Kasumi-1 (cell line): ENCODE measurements around the gene C13orf46.
"Not testable (repeated sequence)": the region's sequence is repeated elsewhere in the genome, so short reads cannot be mapped to it uniquely, and the experiment has no call there.

Source experiments
- DNase-seq, 2 experiments: peaks; one replicate each; lab custom pipeline; 2025; lab: John Stamatoyannopoulos, UW

Gene C13orf46

DNA sequence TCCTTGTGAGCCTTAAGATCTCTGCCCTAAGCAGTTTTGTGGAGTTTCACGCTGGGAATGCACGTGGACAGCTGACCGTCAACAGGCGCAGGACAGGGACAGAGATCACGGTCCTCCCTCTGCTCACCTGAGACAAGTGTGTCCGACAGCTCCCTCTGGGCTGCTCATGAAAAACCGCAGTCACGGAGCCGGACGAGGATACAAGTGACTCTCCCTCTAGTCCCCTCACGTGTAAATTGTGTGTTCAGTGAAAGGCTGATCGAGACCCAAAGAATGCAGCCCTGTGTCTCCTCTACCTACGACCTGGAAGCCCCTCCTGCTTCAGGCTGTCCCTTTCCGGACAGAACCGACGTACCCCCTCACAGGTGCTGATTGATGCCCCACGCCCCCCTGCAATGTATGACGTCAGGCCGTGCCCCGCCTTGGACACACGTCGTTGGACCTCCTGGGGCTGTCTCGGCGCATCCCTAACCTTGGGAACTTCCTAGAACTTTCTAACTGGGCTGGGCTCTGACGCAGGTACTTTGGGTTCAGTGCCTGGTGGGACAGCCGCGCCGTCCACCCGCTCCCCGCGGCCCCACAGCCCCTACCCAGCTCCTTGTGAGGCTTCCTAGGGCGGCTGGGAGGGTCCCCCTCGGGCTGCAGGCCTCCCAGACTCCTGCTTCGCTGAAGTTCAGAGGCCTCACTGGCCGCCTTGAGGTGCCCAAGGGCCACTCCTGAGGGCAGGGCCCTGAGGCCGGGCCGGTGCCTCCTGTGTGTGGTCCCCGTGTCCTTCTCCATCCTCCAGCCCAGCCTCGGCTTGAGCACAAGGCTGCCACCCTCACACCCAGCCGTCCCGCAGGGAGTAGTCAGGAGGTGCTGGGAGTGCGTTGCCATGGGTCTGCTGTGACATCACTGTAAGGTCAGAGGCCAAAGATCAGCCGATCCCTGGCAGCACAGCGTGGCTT is at the start of gene C13orf46:
Gene C13orf46, minus strand, starts transcription at position 859 of the 947 bp plus-strand sequence. Its CDS starts 79 bp downstream, at position 780.
- DNase-seq, result no peak

DNA sequence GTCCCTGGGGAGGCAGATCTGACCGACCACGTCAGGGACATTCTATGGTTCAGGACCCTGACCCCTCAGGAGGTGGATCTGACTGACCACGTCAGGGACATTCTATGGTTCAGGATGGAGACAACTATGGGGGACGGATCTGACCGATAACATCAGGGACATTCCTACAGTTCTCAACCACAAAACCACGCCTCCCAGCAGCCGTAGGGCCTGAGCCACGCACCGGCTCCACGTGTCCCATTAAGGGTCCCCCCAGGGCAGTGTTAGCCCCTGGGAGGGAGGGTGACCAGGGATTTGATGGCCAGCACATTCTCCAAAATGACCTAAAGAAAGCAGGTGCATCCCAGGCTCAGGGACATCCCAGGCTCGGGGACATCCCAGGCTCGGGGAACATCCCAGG is 49.0 kb upstream of the C13orf46 start:
- DNase-seq, result no peak

DNA sequence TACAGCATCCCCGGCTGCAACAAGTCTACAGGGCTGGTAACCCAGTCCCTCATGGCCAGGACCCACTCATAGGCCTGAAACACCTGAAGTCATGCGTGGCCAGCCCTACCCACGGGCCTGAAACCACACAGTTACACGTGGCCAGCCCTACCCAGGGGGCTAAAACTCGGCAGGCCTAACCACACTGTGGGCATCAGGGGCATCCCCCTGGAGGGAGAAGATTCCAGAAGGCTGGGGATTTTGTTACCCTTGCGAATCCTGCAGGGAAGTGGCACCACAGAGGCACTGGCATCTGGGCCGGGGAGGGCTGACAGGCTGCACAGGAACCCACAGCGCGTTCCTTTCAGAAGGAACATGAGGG is 48.4 kb upstream of the C13orf46 start:
- no peak for DNase-seq

DNA sequence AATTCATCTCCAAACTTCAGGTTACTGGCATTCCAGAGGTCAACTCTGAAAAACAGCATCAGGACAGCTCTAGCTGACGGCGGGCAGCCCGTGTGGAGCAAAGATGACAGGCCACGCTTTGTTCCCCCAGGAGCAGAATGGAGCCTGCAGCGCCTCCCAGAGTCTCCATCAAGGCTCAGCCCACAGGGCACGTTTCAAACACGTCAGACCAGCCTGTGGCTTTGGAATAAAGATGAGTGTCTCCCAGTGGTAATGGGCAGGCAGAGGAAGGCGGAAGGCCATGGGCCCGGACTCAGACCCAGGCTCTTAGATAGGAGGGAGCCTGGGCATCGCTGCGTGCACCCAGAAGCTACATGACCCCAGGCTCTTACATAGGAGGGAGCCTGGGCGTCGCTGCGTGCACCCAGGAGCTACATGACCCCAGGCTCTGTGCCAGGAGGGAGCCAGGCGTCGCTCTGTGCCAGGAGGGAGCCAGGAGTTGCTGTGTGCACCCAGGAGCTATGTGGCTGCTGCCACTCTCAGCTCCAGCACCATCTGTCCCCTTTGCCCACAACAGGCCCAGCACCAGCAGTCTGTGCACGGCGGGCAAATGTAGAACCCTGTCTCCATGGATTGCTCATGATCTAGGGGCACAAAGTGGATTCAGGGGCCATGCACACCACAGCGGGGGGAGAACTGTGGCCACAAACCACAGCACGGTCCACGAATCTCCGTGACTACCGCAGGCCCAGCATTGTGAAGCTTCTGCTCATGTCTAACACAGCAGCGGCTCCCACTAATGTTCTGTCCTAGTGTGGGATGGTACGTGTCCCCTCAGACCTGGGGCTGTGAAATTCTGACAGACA is 47.8 kb upstream of the C13orf46 start:
- no peak for DNase-seq

DNA sequence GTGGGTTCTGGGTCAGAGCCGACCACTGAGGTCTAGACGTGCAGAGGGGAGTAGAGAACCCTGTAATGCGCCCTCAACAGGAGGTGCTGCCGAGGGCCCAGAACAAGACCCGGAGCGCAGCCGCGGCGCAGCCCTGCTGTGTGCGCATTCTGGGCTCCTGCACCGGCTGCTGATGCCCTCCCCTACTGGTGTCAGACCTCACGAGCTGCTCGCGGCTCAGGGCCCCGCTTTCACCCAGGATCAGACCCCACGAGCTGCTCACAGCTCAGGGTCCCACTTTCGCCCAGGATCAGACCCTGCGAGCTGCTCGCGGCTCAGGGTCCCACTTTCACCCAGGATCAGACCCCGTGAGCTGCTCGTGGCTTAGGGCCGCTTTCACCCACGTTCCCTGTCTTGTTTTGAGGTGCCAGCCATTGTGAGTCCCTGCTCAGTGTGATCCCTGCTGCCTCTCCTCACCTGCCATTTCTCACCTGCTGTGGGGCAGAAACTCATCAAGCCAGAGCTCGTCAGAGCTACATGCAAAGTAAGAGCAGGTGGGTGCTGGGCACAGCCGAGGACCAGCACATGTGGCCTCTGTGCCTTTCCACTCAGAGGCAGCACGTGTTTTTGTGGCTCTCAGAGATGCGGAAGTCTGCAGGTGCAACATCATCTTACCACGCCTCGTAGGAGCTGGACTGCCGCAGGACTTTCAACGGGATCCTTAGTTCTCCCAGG is 47.0 kb upstream of the C13orf46 start:
- no peak for DNase-seq

DNA sequence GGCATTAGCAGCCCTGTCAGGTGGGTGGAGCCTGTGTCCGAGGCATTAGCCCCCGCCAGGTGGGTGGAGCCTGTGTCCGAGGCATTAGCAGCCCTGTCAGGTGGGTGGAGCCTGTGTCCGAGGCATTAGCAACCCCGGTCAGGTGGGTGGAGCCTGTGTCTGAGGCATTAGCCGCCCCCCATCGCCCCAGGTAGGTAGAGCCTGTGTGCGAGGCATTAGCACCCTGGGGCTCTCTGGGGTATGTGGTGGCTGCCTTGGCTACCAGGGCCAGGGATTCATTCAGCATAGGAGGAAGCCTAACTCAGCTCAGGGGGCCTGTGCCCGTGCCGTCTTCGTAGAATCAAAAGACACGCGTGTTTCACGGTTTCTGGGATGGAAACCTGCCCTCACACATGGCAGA is 46.3 kb upstream of the C13orf46 start:
- DNase-seq, result not testable (repeated sequence)

DNA sequence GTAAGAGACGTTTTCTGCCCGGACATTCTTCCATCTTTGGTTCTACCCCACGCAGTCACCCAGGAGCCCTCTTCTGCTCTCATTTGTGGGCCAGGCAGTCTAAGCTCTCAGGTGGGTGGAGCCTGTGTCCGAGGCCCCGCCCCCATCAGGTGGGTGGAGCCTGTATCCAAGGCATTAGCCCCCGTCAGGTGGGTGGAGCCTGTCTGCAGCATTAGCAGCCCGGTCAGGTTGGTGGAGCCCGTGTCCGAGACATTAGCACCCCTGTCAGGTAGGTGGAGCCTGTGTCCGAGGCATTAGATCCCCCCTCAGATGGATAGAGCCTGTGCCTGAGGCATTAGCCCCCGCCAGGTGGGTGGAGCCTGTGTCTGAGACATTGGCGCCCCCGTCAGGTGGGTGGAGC is 45.5 kb upstream of the C13orf46 start:
- DNase-seq, result no peak

DNA sequence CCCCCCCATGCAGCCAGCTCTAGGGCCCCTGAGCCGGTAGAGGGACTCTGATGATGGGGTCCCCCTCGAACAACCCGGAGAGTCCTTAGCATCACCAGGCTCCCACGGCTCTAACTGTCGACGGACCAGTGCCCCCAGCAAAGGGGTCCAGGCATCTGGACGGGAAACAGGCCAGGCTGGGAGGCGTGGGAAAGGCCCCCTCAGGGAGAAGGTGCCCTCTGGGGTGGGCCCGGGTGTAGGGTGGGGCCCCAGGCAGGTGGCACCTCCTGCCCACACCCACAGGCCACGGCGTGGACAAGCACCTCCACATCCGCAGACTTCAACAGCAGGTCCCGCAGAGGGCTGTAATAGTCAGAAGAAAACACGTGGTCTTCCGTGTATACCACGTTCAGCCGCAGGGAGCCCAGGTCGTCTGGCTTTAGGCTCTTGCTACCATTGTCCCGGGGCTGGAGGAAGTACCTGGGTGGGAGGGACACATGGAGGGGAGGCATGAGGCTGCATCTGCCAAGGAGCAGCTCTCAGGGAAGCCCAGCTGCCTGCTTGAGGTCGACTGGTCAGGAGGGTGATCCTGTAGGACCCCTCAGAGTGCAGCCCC is 44.7 kb upstream of the C13orf46 start:
- no peak for DNase-seq

DNA sequence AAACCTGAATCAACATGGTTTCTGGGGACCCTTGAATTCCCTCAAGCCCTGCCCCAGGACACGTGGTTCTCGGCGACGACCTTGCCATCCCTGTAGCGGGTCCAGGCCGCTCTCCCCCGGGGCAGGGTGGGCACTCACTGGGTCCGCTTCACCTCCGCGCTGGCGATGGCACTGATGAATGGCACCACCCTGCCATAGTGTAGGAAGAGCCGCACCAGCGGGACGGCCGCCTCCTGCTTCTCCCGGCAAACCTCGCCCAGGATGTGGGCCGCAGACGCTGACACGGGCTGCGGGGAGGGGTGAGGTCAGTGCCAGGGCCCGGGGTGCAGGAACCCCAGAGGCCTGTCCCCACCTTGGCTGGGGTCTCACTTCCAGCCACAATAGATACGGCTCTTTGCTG is 44.1 kb upstream of the C13orf46 start:
- no peak for DNase-seq

DNA sequence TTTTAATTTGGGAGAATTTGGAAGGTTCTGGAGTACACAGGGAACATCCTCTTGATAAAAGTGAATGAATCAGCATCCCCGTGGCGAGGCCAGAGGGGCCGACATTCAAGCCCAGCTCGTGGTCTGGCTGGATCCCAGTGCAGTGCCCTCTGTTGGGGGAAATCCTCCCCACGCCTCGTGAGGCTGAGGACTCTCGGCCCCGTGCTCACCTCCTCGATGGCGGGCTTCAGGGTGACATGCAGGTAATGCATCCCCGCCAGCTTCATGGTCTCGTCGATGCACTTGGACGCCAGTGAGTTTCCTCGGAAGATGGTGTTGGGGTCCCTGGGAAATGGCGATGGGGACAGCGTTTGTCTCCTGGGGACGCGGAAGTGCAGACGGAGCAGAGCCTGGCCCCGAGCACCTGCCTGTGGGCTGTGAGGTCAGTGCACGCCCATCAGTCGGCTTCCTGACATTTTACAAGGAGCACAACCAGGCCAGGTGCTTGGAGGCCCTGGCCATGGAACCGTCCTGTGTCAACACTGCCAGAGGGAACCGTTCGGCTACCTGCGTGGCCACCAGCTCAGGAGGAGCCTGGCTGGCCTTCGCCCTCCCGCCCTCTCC is 43.3 kb upstream of the C13orf46 start:
- no peak for DNase-seq

DNA sequence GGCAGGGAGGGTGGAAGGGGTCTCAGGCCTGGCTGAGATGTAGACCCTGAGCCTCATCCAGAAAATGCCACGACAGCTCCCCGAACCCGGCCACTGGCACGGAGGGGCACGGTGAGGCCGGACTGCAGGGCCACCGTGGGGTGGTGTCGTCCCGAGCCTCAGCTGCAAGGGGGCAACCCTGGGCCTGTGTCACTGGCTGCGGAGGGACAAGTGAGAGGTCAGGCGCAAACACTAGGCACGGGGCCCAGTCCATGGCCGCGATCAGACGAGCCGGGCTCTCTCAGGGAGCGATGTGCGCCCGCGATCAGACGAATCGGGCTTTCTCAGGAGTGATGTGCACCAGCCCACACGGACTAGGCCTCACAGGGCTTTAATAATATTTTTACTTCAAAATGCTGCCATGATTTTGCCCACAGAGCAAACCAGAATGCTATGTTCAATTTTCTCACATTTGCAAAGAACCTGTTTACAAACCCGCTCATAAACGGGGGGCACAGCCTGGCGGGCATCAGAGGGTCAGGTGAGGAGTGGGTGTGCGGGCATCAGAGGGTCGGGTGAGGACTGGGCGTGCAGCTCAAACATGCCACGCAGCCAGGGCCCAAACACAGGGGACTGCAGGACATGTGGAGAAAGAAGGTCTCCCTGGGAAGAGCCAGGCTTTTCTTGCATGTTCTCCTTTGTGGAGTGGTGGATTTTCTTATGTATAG is 42.6 kb upstream of the C13orf46 start:
- no peak for DNase-seq

DNA sequence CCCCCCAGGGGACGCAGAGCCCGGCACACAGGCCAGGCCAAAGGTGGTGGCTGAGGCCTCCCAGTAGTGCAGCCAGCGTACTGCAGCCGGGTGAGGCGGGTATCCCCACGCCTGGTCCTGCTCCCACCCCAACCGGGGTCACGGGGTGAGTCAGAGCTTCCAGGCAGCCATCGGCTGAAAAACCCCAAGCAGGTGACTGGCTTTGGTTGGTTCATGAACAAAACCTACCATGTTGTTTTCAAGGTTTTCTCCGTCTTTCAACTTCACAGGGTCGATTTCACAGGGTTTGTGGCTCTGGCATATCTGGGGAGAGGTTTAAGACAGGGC is 42.1 kb upstream of the C13orf46 start:
- no peak for DNase-seq

DNA sequence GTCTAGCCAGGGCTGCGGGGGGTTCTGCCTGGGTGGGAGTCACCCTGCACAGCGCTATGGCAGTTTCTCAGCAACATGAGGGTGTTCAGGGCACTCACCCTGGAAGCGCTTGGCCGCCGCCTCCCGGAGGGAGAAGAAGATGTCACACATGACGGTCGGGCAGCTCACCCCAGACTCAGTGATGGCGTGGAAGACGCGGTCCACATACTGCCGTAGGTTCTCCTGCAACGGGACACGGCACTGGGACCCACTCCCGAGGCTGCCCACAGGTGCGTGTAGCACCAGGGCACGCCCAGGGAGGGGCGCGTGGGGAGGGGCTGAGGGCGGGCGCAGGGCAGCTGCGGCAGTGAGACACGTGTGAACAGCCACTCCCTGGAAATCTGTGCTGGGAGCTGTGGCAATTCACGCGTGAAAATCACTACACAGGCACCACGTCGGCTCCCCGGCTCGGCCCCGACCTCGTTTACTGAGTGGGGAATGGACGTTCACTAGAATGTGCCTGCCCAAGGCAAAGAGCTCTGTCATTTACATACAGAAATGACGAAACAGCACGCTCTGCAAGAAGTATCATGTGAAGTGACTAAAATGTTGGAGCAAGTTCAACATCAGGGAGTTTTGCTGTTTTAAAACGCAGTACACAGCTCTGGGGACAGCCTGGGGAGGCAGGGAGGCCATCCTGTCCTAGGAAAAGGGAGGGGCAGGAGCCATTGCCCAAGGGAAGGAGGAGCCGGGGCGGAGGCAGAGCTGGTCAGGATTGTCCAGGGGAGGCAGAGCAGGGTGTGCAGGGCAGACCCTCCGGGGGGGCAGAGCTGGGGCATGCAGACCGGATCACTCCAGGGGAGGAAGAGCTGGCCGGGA is 41.5 kb upstream of the C13orf46 start:
- no peak for DNase-seq

DNA sequence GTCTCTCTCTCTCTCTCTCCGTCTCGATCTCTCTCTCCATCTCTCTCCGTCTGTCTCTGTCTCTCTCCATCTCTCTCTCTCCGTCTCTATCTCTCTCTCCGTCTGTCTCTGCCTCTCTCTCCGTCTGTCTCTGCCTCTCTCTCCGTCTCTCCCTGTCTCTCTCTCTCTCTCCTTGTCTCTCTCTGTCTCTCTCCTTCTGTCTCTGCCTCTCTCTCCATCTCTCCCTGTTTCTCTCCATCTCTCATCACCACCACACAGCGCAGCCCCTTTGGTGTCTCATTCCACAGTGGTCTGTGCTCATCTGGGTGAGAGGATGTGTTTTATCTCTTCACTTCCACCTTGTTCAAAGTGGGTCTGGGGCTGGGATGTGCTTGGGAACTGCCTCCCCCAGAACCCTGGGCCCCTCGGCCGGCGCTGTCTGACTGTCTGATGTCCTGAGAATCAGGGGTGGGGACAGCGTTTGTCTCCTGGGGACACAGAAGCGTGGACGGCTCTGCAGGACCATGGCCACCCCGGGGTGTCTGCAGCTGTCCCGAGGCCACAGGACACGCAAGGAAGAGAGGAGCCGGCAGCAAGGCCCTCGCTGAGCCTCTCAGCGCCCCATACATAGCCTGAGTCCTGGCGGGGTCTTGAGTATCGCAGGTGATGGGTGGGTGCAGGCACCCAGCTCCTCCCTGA is 40.2 kb upstream of the C13orf46 start:
- DNase-seq, result no peak

DNA sequence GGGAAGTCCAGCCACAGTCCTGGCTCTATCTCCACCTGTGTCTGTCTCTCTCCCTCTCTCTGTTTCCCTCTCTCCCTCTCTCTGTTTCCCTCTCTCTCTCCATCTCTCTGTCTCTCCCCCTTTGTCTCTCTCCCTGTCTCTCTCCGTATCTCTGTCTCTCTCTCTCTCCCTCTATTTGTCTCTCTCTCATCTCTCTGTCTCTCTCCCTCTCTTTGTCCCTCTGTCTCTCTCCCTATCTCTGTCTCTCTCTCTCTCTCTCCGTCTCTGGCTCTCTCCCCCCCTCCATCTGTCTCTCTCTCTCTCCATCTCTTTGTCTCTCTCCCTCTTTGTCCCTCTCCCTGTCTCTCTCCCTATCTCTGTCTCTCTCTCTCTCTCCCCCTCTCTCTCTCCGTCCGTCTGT is 39.5 kb upstream of the C13orf46 start:
- DNase-seq, result no peak

DNA sequence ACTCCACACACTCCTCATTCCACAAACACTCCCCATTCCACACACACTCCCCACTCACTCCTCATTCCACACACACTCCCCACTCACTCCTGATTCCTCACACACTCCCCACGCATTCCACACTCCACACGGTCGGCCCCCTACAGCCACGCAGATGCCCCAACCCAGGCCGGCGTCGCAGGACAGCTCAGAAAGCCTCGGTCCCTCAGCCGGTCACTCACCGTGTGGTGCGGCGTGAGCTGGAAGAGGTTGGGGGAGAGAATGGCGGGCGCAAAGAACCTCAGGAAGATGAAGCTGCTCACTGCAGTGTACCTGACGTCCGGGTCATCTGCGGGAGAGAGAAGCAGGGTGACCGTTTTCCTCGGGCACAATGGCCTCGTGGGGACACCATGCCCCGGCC is 39.0 kb upstream of the C13orf46 start:
- DNase-seq, result no peak

DNA sequence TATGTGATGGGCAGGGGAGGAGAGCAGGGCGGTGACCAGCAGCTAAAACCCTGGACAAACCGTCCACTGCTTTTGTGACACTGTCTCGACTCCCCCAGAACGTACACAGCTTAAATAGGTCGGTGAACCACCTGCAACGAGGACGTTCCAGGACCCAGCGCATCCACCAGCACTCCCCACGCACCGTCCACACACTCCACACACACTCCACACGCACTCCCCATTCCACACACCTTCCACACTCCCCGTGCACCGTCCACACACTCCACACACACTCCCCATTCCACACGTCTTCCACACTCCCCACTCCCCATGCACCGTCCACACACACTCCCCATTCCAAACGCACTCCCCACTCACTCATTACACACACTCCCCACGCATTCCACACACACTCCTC is 38.3 kb upstream of the C13orf46 start:
- no peak for DNase-seq

DNA sequence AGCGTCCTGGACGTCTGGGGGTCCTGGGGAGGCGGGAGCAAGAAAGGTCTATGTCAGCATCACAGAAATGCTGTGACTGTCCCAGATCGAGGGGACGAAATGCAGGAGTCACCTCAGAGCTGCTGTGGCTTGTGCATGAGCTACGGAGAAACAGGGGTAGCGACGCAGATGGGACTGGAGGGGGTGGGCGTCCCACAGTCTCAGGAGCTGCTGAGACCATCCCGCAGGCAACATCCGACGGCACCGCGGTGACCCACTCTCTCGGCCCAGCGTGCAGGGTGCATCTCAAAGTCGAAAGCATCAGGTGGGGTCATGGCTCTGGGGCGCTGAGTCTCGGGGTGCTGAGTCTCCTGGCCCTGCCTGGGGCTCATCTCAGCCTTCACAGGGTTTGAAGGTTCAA is 37.4 kb upstream of the C13orf46 start:
- DNase-seq, result no peak

DNA sequence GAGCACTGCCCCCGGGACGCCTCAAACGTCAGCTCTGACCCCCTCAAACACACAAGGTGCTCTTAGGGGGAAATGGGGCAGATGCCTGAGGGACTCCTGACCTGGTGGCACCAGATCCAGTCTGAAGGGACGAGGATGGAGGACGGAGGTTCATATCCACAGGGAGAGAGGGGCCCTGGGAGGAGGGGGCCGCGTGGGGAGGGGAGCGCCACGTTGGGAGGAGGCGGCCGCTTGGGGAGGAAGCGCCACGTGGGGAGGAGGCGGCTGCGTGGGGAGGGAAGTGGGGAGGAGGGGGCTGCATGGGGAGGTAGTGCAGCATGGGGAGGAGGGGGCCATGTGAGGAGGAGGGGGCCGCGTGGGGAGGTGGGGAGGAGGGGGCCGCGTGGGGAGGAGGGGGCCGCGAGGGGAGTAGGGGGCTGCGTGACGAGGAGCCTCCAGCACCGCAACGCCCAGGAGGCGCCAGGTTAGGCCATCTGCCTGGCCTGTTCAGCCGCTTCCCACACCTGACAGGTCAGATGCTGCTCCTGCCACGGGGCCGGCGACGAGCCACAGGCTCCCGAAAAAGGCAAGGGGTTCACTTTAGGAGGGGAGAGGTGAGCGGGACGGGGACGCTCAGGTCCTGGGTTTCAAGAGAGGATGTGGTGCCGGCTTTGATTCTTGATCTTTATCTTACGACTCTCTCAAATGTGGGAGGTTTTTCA is 36.7 kb upstream of the C13orf46 start:
- no peak for DNase-seq
